GM12878 (cell line): Measurements from ENCODE around the gene LIMS1. TPM values are rescaled to one million over a fixed set of nuclear protein-coding genes. Genes with fewer than 3 reads are reported as not detected.
"Not testable (repeated sequence)": the region's sequence is repeated elsewhere in the genome, so short reads cannot be mapped to it uniquely, and the experiment has no call there.

Experiments used
- ATAC-seq: fragments of 200-7000 bp; cut with Tn5 transposase; 3 replicates; pipeline ENCODE4 v1.9.1; 2020; ENCODE audit warnings: mild to moderate bottlenecking, moderate library complexity
- BruUV-seq: library from RNA; stranded (reverse); fragments of 400-500 nt; replicated peaks from 2 replicates; lab custom pipeline; 2021; lab: Mats Ljungman, UMichigan
- CTCF ChIA-PET: fragments of 300-600 bp; sonication (Branson Sonifier 250); formaldehyde crosslinking; extraction: SDS; loops from one replicate; lab custom pipeline; 2021; ENCODE audit warnings: inconsistent platforms; lab: Yijun Ruan, JAX
- POLR2A ChIA-PET: fragments of 350-600 bp; formaldehyde crosslinking; extraction: SDS; loops from one replicate; lab custom pipeline; 2021; ENCODE audit warnings: inconsistent platforms; lab: Charles Lee
- RAD21 ChIA-PET: fragments of 300-600 bp; sonication (Branson Sonifier 250); formaldehyde crosslinking; loops from one replicate; lab custom pipeline; 2023; ENCODE audit warnings: antibody characterized with exemption; ENCODE audit not compliant: unreplicated experiment; lab: Charles Lee
- SMC1A ChIA-PET: fragments of 300-600 bp; sonication (Branson Sonifier 250); formaldehyde crosslinking; loops from one replicate; lab custom pipeline; 2023; ENCODE audit not compliant: unreplicated experiment, uncharacterized antibody; lab: Charles Lee
- DNase-seq: peaks from one replicate; pipeline ENCODE4 v3.0.0-alpha.2; 2011; ENCODE audit warnings: low read depth, low spot score
- FAIRE-seq: peaks from 3 replicates; lab custom pipeline; 2011; peaks lifted over from hg19 to GRCh38; lab: Jason Lieb, UNC
- H2AFZ ChIP-seq: 2 replicates; pipeline ENCODE4 v1.6.0; 2011; ENCODE audit warnings: low read depth, low read length, control low read depth; ENCODE audit not compliant: control insufficient read depth
- H3K27ac ChIP-seq: 2 replicates; pipeline ENCODE4 v1.5.1; 2011; ENCODE audit warnings: control low read depth; ENCODE audit not compliant: control insufficient read depth, insufficient read depth
- H3K27me3 ChIP-seq, 2 experiments: replicated peaks in 1 of 2; 2 replicates each; pipeline versions ENCODE4 v1.6.0 to v1.6.1; 2011; ENCODE audit warnings: low read length in 1 of 2; ENCODE audit not compliant: control insufficient read depth in 2 of 2, insufficient read depth in 2 of 2
- H3K36me3 ChIP-seq, 2 experiments: 2 replicates each; pipeline ENCODE4 v1.5.1; 2011; ENCODE audit warnings: low read length in 1 of 2; ENCODE audit not compliant: control insufficient read depth in 2 of 2, insufficient read depth in 2 of 2
- H3K4me1 ChIP-seq: 2 replicates; pipeline ENCODE4 v1.6.1; 2011; ENCODE audit warnings: mild to moderate bottlenecking, low read length, moderate library complexity, mixed read lengths; ENCODE audit not compliant: control insufficient read depth, insufficient read depth
- H3K4me2 ChIP-seq: 2 replicates; pipeline ENCODE4 v1.6.0; 2011; ENCODE audit warnings: control low read depth; ENCODE audit not compliant: control insufficient read depth, insufficient read depth
- H3K4me3 ChIP-seq: fragments of 200-600 bp; sonication (generic); 2 replicates; pipeline ENCODE4 v1.5.1; 2016
- H3K79me2 ChIP-seq: 2 replicates; pipeline ENCODE4 v1.6.0; 2011; ENCODE audit warnings: low read length; ENCODE audit not compliant: control insufficient read depth, insufficient read depth
- H3K9ac ChIP-seq: 2 replicates; pipeline ENCODE4 v1.8.0; 2011; ENCODE audit warnings: low read length, control low read depth, mixed read lengths; ENCODE audit not compliant: control insufficient read depth, insufficient read depth
- H3K9me3 ChIP-seq: replicated peaks from 3 replicates; pipeline ENCODE4 v1.5.1; 2011; ENCODE audit warnings: mild to moderate bottlenecking, low read length; ENCODE audit not compliant: control insufficient read depth, insufficient read depth
- H4K20me1 ChIP-seq: 2 replicates; pipeline ENCODE4 v1.6.0; 2011; ENCODE audit not compliant: control insufficient read depth, insufficient read depth
- NR2F1 ChIP-seq: fragments of 450-650 bp; conservative IDR thresholded peaks from 2 replicates; pipeline ENCODE4 v1.6.1; 2017; ENCODE audit warnings: mild to moderate bottlenecking
- ZNF384 ChIP-seq: IDR thresholded peaks from 2 replicates; pipeline ENCODE4 v1.6.1; 2012; ENCODE audit warnings: low read depth, mild to moderate bottlenecking, low read length, improper control_type of control experiment, borderline replicate concordance
- WGBS: methylation state at CpG from one replicate; pipeline ENCODE4 v1.1.6; 2016; ENCODE audit warnings: low lambda C conversion rate; ENCODE audit not compliant: insufficient replicate concordance, insufficient coverage; ENCODE audit errors: missing lambda C conversion rate; 5-methylcytosine and 5-hydroxymethylcytosine counted together
- in situ Hi-C: fragments of 300-500 bp; cut with MboI; formaldehyde crosslinking; loops from 9 replicates; pipeline ENCODE4 v1.14.3; 2018; ENCODE audit warnings: mixed read lengths
- intact Hi-C: fragments of 100-400 bp; cut with micrococcal nuclease; formaldehyde crosslinking; loops from one replicate; pipeline ENCODE4 v1.14.2; 2022; ENCODE audit not compliant: unreplicated experiment
- polyA plus RNA-seq, 11 experiments: library from polyadenylated mRNA; depleted of rRNA in 4 of 11; unstranded in 6 of 11; stranded (reverse) in 5 of 11; fragments of >200 nt; fragmentation: Nextera tagmentation in 4 of 11; fragmentation: Illumina TruSeq in 1 of 11; extraction: Ambion mirVana in 4 of 11; extraction: Trizol in 1 of 11; gene quantifications; 1 replicate in 1 of 11; 2 replicates in 10 of 11; pipeline versions ENCODE4 v1.2.1 to v1.2.3, GENCODE V29; 2011 to 2016; ENCODE audit warnings: inconsistent platforms in 2 of 11, missing spikeins in 2 of 11, low read depth in 1 of 11
- total RNA-seq, 4 experiments: library from RNA; depleted of rRNA in 3 of 4; stranded (reverse); fragments of >200 nt in 3 of 4; fragmentation: Illumina TruSeq in 1 of 4; extraction: Trizol in 1 of 4; gene quantifications; 2 replicates each; pipeline versions ENCODE4 v1.2.1 to v1.2.3, GENCODE V29; 2013 to 2021
- TF ChIP-seq, protein P1 (sequence below): IDR thresholded peaks from 2 replicates; pipeline ENCODE4 v1.6.1; 2011; ENCODE audit warnings: borderline replicate concordance, low read depth, mild to moderate bottlenecking, moderate library complexity, mixed read lengths, low read length; ENCODE audit not compliant: insufficient read depth; ENCODE audit errors: extremely low read length
- TF ChIP-seq, protein P2 (sequence below): fragments of 450-650 bp; formaldehyde crosslinking; IDR thresholded peaks from 2 replicates; pipeline ENCODE4 v1.5.0; 2022; ENCODE audit warnings: mild to moderate bottlenecking, missing genetic modification characterization
- TF ChIP-seq, protein P3 (sequence below): IDR thresholded peaks from 2 replicates; pipeline ENCODE4 v1.6.1; 2011; ENCODE audit warnings: low read depth, mild to moderate bottlenecking, low read length, moderate library complexity, borderline replicate concordance; ENCODE audit errors: extremely low read depth
- TF ChIP-seq, protein P4 (sequence below): fragments of 450-650 bp; IDR thresholded peaks from 2 replicates; pipeline ENCODE4 v1.6.1; 2017; ENCODE audit warnings: mild to moderate bottlenecking, low read depth, inconsistent platforms; ENCODE audit not compliant: poor library complexity, severe bottlenecking

The LIMS1 gene
- total and polyA plus RNA-seq, 10 of the 15 experiments (the other 5 are each of a cell fraction or from before 2014, with no cell fraction given): 15.7 to 98.1 (median 43.9) TPM

- TF ChIP-seq ZNF384: no peak
Observed at GRCh38 chr2:108641756-108642155, 107.5 kb downstream of the LIMS1 start (continued).

DNA sequence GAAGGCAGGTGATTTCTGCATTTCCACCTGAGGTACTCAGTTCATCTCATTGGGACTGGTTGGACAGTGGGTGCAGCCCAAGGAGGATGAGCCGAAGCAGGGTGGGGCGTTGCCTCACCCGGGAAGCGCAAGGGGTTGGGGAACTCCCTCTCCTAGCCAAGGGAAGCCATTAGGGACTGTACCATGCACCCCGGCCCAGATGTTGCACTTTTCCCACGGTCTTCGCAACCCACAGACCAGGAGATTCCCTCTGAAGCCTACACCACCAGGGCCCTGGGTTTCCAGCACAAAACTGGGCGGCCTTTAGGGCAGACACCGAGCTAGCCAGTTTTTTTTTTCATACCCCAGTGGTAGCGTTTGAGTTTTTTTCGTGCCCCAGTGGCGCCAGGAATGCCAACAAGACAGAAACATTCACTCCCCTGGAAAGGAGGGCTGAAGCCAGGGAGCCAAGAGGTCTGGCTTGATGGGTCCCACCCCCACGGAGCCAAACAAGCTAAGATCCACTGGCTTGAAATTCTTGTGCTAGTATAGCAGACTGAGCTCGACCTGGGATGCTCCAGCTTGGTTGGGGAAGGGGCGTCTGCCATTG is 109.1 kb downstream of the LIMS1 start:
- Histone ChIP-seq H3K27me3 (no peaks in the 10 kb centered on the region), H3K79me2 (no peaks in the 10 kb centered on the region), H3K4me3 (no peak overlapping the region), H3K4me2 (no peak overlapping the region), H2AFZ (no peak overlapping the region), H3K27ac (no peak overlapping the region), H3K9ac (no peak overlapping the region), H3K4me1 (no peaks in the 10 kb centered on the region), H4K20me1 (no peaks in the 10 kb centered on the region), H3K36me3 (no peaks in the 10 kb centered on the region; a peak in 1 of 4 replicates), H3K9me3 (no peaks in the 10 kb centered on the region; the same call in 2 of the 3 replicates)
- RAD21 ChIA-PET: no interaction called here
- BruUV-seq: no TSS peak
- 96% methylated on average over 11 of the region's 15 CpGs for WGBS
- no peak for TF ChIP-seq NR2F1
- TF ChIP-seq, protein P1, sequence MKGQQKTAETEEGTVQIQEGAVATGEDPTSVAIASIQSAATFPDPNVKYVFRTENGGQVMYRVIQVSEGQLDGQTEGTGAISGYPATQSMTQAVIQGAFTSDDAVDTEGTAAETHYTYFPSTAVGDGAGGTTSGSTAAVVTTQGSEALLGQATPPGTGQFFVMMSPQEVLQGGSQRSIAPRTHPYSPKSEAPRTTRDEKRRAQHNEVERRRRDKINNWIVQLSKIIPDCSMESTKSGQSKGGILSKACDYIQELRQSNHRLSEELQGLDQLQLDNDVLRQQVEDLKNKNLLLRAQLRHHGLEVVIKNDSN: no peak
- TF ChIP-seq, protein P2, sequence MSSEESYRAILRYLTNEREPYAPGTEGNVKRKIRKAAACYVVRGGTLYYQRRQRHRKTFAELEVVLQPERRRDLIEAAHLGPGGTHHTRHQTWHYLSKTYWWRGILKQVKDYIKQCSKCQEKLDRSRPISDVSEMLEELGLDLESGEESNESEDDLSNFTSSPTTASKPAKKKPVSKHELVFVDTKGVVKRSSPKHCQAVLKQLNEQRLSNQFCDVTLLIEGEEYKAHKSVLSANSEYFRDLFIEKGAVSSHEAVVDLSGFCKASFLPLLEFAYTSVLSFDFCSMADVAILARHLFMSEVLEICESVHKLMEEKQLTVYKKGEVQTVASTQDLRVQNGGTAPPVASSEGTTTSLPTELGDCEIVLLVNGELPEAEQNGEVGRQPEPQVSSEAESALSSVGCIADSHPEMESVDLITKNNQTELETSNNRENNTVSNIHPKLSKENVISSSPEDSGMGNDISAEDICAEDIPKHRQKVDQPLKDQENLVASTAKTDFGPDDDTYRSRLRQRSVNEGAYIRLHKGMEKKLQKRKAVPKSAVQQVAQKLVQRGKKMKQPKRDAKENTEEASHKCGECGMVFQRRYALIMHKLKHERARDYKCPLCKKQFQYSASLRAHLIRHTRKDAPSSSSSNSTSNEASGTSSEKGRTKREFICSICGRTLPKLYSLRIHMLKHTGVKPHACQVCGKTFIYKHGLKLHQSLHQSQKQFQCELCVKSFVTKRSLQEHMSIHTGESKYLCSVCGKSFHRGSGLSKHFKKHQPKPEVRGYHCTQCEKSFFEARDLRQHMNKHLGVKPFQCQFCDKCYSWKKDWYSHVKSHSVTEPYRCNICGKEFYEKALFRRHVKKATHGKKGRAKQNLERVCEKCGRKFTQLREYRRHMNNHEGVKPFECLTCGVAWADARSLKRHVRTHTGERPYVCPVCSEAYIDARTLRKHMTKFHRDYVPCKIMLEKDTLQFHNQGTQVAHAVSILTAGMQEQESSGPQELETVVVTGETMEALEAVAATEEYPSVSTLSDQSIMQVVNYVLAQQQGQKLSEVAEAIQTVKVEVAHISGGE: no peak
- TF ChIP-seq, protein P3, sequence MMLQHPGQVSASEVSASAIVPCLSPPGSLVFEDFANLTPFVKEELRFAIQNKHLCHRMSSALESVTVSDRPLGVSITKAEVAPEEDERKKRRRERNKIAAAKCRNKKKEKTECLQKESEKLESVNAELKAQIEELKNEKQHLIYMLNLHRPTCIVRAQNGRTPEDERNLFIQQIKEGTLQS: no peak
- TF ChIP-seq, protein P4, sequence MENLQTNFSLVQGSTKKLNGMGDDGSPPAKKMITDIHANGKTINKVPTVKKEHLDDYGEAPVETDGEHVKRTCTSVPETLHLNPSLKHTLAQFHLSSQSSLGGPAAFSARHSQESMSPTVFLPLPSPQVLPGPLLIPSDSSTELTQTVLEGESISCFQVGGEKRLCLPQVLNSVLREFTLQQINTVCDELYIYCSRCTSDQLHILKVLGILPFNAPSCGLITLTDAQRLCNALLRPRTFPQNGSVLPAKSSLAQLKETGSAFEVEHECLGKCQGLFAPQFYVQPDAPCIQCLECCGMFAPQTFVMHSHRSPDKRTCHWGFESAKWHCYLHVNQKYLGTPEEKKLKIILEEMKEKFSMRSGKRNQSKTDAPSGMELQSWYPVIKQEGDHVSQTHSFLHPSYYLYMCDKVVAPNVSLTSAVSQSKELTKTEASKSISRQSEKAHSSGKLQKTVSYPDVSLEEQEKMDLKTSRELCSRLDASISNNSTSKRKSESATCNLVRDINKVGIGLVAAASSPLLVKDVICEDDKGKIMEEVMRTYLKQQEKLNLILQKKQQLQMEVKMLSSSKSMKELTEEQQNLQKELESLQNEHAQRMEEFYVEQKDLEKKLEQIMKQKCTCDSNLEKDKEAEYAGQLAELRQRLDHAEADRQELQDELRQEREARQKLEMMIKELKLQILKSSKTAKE: no peak
- in situ Hi-C loops: no loop called here
- ATAC-seq (no peak), FAIRE-seq (no peak), DNase-seq (no peak)
- POLR2A ChIA-PET: no interaction called here
- intact Hi-C loops: no loop called here
- SMC1A ChIA-PET: interaction anchor here (0.8 to 23.9 kb wide), 6 partner anchors 15 to 247 kb away, joined by 3 to 800 read pairs (median 6); no protein-coding TSS in a partner anchor
- CTCF ChIA-PET: interaction anchor here (0.6 to 10.4 kb wide), 2 partner anchors 19 to 144 kb away, joined by 4 to 161 read pairs; no protein-coding TSS in a partner anchor

DNA sequence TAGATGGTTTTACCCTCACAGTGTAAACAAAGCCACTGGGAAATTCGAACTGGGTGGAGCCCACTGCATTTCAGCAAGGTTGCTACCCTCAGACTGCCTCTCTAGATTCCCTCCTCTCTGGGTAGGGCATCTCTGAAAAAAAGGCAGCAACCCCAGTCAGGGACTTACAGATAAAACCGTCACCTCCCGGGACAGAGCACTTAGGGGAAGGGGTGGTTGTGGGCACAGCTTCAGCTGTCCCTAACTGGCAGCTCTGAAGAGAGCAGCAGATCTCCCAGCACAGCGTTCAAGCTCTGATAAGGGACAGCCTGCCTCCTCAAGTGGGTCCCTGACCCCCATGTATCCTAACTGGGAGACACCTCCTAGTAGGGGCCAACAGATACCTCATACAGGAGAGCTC is 109.6 kb downstream of the LIMS1 start:
- BruUV-seq, H4K20me1 ChIP-seq, H3K27me3 ChIP-seq, RAD21 ChIA-PET, H3K9ac ChIP-seq, H3K4me2 ChIP-seq, FAIRE-seq, DNase-seq, H3K27ac ChIP-seq, ATAC-seq, POLR2A ChIA-PET, H3K4me1 ChIP-seq, H3K4me3 ChIP-seq, in situ Hi-C loops, H3K36me3 ChIP-seq, H3K9me3 ChIP-seq, H2AFZ ChIP-seq, intact Hi-C loops, H3K79me2 ChIP-seq: not testable (repeated sequence)
- ChIA-PET SMC1A (interaction anchor here (23.9 kb wide), 1 partner anchor 26 kb away, joined by 800 read pairs; no protein-coding TSS in a partner anchor), CTCF (interaction anchor here (1.9 kb wide), 1 partner anchor 8 kb away, joined by 10 read pairs; no protein-coding TSS in a partner anchor)
- 90% methylated on average over 3 of the region's 4 CpGs for WGBS
